Left lung (tissue), 10 donors: ENCODE results near the gene BCAS3. TPM values are rescaled to one million over a fixed set of nuclear protein-coding genes. Genes with fewer than 3 reads are reported as not detected.

Source experiments
- ATAC-seq: fragments of 200-7000 bp; cut with Tn5 transposase; one replicate; pipeline ENCODE4 v1.9.1; 2020; ENCODE audit warnings: moderate library complexity
- DNase-seq, 4 donors: peaks; one replicate each; pipeline ENCODE4 v3.0.0-alpha.2; 2013 to 2020
- H3K27ac ChIP-seq, 2 donors: fragments of 200-600 bp; sonication (generic) in 1 of 2; one replicate each; pipeline versions ENCODE4 v1.5.0 to v1.8.0; 2020 to 2021
- H3K27me3 ChIP-seq, 2 donors: fragments of 200-600 bp; sonication (generic) in 1 of 2; one replicate each; pipeline versions ENCODE4 v1.5.0 to v1.8.0; 2020 to 2021
- H3K36me3 ChIP-seq, 2 donors: fragments of 200-600 bp; sonication (generic) in 1 of 2; one replicate each; pipeline versions ENCODE4 v1.5.0 to v1.8.0; 2020 to 2021
- H3K4me1 ChIP-seq, 2 donors: fragments of 200-600 bp; one replicate each; pipeline ENCODE4 v1.8.0; 2021
- H3K4me3 ChIP-seq, 2 donors: fragments of 200-600 bp; sonication (generic) in 1 of 2; one replicate each; pipeline versions ENCODE4 v1.5.0 to v1.8.0; 2020 to 2021; ENCODE audit warnings: mild to moderate bottlenecking in 1 of 2
- H3K9me3 ChIP-seq, 2 donors: fragments of 200-600 bp; sonication (generic) in 1 of 2; one replicate each; pipeline versions ENCODE4 v1.5.0 to v1.8.0; 2020 to 2021
- intact Hi-C, 2 donors: fragments of 100-400 bp; cut with DNase I; formaldehyde crosslinking; loops; one replicate each; pipeline versions ENCODE4 v1.11.2 to v1.14.2; 2022
- polyA plus RNA-seq, 6 donors: library from polyadenylated mRNA; unstranded; fragments of 120-200 nt; gene quantifications; one replicate each; pipeline ENCODE4 v1.2.1, GENCODE V29; 2013; ENCODE audit not compliant: insufficient read length in 6 of 6
- total RNA-seq, 2 donors: library from RNA; stranded (reverse); fragmentation: NEBNext Ultra II Directional; extraction: Animal tissue kit (Norgen Biotek cat#: 25700); gene quantifications; one replicate each; pipeline ENCODE4 v1.2.1, GENCODE V29; 2021
- TF ChIP-seq, protein P1 (sequence below), 2 donors: fragments of 200-600 bp; sonication (generic) in 1 of 2; IDR thresholded peaks; one replicate each; pipeline versions ENCODE4 v1.5.0 to v1.8.0; 2021; ENCODE audit warnings: antibody characterized with exemption in 2 of 2
- donor health status: DM: no; HTN: yes; CAD: no.
- donor health status: DM: no; HTN: no; CAD: no.

BCAS3 gene
- total and polyA plus RNA-seq, 8 donors, result 21.2 to 29.6 (median 28.0) TPM

DNA sequence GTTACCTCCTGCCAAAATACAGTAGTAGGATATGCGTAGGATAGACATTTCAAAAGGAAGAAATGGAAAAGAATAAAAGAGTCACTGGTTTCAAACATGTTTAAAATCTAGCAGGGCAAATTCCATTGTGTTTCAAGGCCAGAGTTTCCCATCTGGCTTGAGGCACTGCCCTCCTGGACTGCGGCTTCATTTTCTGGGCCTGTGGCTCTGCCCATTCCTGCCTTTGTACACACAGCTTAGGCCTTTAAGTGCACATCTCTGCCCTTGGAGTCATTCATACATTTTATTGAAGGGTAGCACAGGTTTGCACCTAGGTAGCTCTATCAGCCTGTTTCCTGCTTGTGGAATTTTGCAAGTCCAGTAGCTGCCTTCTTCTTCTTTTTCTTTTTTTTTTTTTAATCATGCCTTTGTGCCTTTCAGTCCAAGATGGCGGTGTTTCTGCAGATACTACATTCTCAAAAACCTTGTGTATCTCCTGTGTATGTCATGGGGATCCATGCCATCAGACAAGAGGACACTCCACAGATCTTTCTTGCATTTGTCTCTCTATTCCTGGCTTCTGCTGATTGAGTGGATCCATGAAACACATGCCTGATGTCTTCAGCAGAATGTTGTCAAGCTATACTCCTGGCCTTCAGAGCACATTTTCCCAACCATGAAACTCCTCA is 282.9 kb downstream of the BCAS3 start:
- ATAC-seq, result no peak
- Histone ChIP-seq H3K9me3 (peaks cover 0 to 26% of the 10 kb centered on the region in 2 donors), H3K4me3 (no peak overlapping the region), H3K4me1 (no peaks in the 10 kb centered on the region), H3K27me3 (no peaks in the 10 kb centered on the region), H3K36me3 (no peaks in the 10 kb centered on the region), H3K27ac (no peak overlapping the region)
- TF ChIP-seq, protein P1, sequence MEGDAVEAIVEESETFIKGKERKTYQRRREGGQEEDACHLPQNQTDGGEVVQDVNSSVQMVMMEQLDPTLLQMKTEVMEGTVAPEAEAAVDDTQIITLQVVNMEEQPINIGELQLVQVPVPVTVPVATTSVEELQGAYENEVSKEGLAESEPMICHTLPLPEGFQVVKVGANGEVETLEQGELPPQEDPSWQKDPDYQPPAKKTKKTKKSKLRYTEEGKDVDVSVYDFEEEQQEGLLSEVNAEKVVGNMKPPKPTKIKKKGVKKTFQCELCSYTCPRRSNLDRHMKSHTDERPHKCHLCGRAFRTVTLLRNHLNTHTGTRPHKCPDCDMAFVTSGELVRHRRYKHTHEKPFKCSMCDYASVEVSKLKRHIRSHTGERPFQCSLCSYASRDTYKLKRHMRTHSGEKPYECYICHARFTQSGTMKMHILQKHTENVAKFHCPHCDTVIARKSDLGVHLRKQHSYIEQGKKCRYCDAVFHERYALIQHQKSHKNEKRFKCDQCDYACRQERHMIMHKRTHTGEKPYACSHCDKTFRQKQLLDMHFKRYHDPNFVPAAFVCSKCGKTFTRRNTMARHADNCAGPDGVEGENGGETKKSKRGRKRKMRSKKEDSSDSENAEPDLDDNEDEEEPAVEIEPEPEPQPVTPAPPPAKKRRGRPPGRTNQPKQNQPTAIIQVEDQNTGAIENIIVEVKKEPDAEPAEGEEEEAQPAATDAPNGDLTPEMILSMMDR (IDR thresholded peaks at IDR 0.05), result no peak
- no peak for DNase-seq
- intact Hi-C loops, result no loop called here

DNA sequence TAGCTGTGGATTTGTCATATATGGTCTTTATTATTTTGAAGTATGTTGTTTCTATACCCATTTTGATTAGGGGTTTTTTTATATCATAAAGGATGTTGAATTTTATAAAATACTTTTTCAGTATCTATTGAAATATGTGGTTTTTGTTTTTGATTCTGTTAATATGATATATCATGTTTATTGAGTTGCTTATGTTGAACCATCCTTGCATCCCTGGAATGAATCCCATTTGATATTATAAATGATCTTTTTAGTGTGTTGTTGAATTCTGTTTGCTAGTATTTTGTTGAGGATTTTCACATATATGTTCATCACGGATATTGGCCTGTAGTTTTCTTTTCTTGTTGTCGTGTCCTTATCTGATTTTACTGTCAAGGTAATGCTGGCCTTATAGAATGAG is 286.5 kb downstream of the BCAS3 start:
- DNase-seq (no peak), ATAC-seq (no peak)
- Histone ChIP-seq H3K9me3 (peaks cover 0 to 34% of the 10 kb centered on the region in 2 donors), H3K4me3 (no peak overlapping the region), H3K27me3 (no peaks in the 10 kb centered on the region), H3K4me1 (no peaks in the 10 kb centered on the region), H3K36me3 (no peaks in the 10 kb centered on the region), H3K27ac (no peak overlapping the region)
- TF ChIP-seq, protein P1 (IDR thresholded peaks at IDR 0.05), result no peak
- intact Hi-C loops, result no loop called here

- Histone ChIP-seq H3K27me3 (no peaks in the 10 kb centered on the region), H3K4me3 (no peak overlapping the region), H3K9me3 (peaks cover 0 to 22% of the 10 kb centered on the region in 2 donors), H3K27ac (no peak overlapping the region), H3K36me3 (no peaks in the 10 kb centered on the region), H3K4me1 (no peaks in the 10 kb centered on the region)
- ATAC-seq, result no peak
- intact Hi-C loops, result no loop called here
- no peak for DNase-seq
- TF ChIP-seq, protein P1 (IDR thresholded peaks at IDR 0.05), result no peak
Observed at GRCh38 chr17:60968266-60968665, 290.6 kb downstream of the BCAS3 start.

DNA sequence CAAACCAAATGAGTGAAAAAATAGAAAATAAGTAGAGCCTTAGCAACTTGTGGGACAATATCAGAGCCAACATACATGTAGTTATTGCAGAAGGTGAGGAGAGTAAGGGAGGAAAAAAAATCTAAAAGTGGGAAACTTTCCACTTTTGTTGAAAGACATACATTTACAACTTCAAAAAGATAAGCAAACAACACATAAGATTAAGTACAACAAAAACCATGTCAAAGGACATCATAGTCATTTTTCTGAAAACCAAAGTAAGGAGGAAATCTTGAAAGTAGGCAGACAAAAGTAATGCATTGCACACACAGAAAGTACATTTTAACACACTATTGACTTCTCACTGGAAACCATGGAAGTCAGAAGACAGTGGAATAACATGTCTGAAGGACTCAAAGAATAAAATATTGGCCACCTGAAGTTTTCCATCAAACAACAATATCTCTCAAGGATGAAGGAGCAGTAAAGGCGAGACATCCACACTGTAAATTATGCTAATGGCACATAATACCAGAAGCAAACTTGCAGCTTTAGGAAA is 291.9 kb downstream of the BCAS3 start:
- no peak overlapping the region for H3K27ac ChIP-seq
- H3K4me3 ChIP-seq, result no peak overlapping the region
- peaks cover 0 to 11% of the 10 kb centered on the region in 2 donors for H3K9me3 ChIP-seq
- TF ChIP-seq, protein P1 (IDR thresholded peaks at IDR 0.05), result no peak
- H3K36me3 ChIP-seq, result no peaks in the 10 kb centered on the region
- intact Hi-C loops, result no loop called here
- no peak for DNase-seq
- H3K27me3 ChIP-seq, result no peaks in the 10 kb centered on the region
- ATAC-seq, result no peak
- no peaks in the 10 kb centered on the region for H3K4me1 ChIP-seq

DNA sequence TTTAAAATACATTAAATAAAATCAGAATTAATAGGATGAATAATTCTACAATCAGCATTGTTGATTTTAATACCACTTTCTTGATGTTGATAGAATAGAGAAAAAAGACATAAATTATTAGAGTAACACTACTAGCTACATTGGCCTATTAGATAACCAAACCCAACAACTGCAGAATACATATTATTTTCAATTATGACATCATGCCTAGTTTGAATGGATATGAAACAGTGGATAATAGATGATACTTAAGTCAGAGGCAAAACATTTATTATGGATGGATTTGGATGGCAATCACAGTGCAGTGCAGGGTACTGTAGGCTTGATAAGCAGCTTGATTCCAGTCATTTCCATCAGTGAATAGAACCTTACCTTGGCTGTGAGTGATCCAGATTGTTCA is 293.1 kb downstream of the BCAS3 start:
- TF ChIP-seq, protein P1 (IDR thresholded peaks at IDR 0.05), result no peak
- H3K4me3 ChIP-seq, result no peak overlapping the region
- DNase-seq (no peak), ATAC-seq (no peak)
- intact Hi-C loops, result no loop called here
- no peaks in the 10 kb centered on the region for H3K4me1 ChIP-seq
- peaks cover 0 to 8% of the 10 kb centered on the region in 2 donors for H3K9me3 ChIP-seq
- no peaks in the 10 kb centered on the region for H3K36me3 ChIP-seq
- H3K27ac ChIP-seq, result no peak overlapping the region
- no peaks in the 10 kb centered on the region for H3K27me3 ChIP-seq
